IgD-negative memory B cell (primary cell): ENCODE data around the gene COL20A1. TPM values are rescaled to one million over a fixed set of nuclear protein-coding genes. Genes with fewer than 3 reads are reported as not detected.

Experiments
- H3K27ac Mint-ChIP-seq, 3 donors: one replicate each; pipeline ENCODE4 v1.8.0; 2020 to 2022; ENCODE audit warnings: mild to moderate bottlenecking in 3 of 3, mixed read lengths in 3 of 3, moderate library complexity in 1 of 3
- H3K27me3 Mint-ChIP-seq: one replicate; pipeline ENCODE4 v1.8.0; 2021; ENCODE audit warnings: mixed read lengths
- H3K36me3 Mint-ChIP-seq: one replicate; pipeline ENCODE4 v1.8.0; 2020; ENCODE audit warnings: mild to moderate bottlenecking, mixed read lengths
- H3K4me1 Mint-ChIP-seq, 3 donors: one replicate each; pipeline ENCODE4 v1.8.0; 2020 to 2022; ENCODE audit warnings: mixed read lengths in 3 of 3, mild to moderate bottlenecking in 1 of 3
- H3K4me3 Mint-ChIP-seq, 4 donors: one replicate each; pipeline ENCODE4 v1.8.0; 2020 to 2022; ENCODE audit warnings: mild to moderate bottlenecking in 4 of 4, mixed read lengths in 4 of 4, moderate library complexity in 3 of 4
- H3K9me3 Mint-ChIP-seq, 3 donors: one replicate each; pipeline ENCODE4 v1.8.0; 2020 to 2021; ENCODE audit warnings: mixed read lengths in 3 of 3, mild to moderate bottlenecking in 1 of 3
- polyA plus RNA-seq: library from polyadenylated mRNA; unstranded; fragments of 300-500 nt; fragmentation: Illumina TruSeq; gene quantifications from one replicate; pipeline ENCODE4 v1.2.3, GENCODE V29; 2021

Gene COL20A1
- polyA plus RNA-seq, 1 donor from 2014 or later: not detected

DNA sequence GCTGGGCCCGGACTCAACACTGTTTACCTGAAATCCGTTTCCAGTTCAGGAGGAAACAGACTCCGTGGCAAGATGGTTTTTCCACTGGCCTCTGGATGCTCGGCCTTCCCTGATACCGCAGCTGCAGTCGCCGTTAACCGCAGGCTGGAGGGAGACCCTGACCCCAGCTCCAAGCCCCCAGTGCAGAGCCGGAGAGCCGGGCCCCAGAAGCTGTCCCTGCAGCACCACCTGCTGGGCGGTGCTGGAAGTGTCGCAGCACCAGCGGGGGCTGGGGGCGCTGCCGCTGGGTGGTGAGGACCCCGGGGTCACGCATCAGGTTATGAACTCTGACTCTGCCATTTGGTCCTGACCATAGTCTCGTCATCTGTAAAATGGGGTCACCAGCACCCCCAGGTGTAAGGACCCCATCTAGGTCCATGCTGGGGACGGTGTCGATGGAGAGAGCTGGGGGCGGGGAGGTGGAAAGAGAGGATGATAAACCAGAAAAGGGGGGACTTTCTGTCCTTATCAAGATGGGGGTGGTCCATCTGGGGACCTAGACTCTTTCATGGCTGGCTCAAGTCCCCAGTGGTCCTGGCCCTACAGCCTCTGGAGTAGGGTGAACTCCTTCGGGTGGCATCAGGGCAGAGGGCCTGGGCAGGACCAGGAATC, 88.9 kb downstream of the COL20A1 start:
- H3K27me3 Mint-ChIP-seq: peaks cover 7% of the 10 kb centered on the region
- peaks cover 1% of the 10 kb centered on the region for H3K36me3 Mint-ChIP-seq
- H3K4me1 Mint-ChIP-seq: no peaks in the 10 kb centered on the region
- H3K4me3 Mint-ChIP-seq: no peak overlapping the region
- peaks cover 3 to 8% (median 7%) of the 10 kb centered on the region in 3 donors for H3K9me3 Mint-ChIP-seq
- H3K27ac Mint-ChIP-seq: no peak overlapping the region

DNA sequence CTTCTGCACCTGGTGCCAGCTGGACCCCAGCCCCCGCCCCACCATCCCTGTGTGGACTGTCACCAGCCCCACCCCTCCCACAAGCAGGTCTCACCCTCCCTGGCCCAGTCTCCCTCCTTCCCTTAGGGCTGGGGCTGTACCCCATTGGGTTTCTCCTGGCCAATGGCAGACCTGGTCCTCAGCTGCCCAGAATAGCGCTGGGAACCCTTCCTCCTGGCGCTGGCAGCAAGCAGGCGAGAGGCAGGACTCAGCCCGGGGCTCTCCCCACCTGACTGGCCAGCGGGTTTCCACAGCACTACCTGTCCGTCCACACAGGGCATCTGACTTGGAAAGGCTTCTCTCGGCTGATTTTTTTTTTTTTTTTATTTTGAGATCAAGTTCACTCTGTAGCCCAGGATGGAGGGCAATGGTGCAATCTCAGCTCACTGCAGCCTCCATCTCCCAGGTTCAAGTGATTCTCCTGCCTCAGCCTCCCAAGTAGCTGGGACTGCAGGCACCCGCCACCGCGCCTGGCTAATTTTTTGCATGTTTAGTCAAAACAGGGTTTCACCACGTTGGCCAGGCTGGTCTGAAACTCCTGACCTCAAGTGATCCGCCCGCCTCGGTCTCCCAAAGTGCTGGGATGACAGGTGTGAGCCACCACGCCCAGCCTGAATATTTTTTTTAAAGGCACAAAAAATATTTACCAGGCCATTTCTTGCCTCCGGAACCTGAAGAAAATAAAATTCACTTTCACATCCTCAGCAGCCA, 89.7 kb downstream of the COL20A1 start:
- Mint-ChIP-seq H3K36me3 (peaks cover 1% of the 10 kb centered on the region), H3K4me1 (no peaks in the 10 kb centered on the region), H3K9me3 (peaks cover 6 to 8% (median 7%) of the 10 kb centered on the region in 3 donors), H3K4me3 (no peak overlapping the region), H3K27ac (no peak overlapping the region), H3K27me3 (peaks cover 2% of the 10 kb centered on the region)

DNA sequence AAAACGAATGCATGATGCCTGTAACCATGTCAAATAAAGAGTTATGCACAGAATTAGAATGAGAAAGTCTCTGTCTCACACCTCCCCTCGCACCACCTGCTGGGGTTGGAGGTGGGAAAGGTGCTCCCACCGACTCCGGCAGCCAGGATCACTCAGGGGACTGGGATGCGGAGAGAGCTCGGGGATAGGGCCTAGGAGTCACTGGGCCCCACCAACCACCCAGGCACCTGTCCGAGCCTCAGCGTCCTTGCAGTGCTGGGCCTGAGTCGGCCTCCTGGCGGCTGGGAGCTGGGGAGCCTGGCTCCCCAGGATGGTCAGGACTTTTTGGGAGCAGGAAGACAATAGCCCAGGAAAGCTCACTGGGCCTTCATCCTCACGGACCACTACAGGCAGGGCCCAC, 90.6 kb downstream of the COL20A1 start:
- peaks cover 8 to 12% (median 11%) of the 10 kb centered on the region in 3 donors for H3K9me3 Mint-ChIP-seq
- peaks cover 2% of the 10 kb centered on the region for H3K27me3 Mint-ChIP-seq
- H3K4me3 Mint-ChIP-seq: no peak overlapping the region
- no peaks in the 10 kb centered on the region for H3K4me1 Mint-ChIP-seq
- no peak overlapping the region for H3K27ac Mint-ChIP-seq
- peaks cover 1% of the 10 kb centered on the region for H3K36me3 Mint-ChIP-seq

DNA sequence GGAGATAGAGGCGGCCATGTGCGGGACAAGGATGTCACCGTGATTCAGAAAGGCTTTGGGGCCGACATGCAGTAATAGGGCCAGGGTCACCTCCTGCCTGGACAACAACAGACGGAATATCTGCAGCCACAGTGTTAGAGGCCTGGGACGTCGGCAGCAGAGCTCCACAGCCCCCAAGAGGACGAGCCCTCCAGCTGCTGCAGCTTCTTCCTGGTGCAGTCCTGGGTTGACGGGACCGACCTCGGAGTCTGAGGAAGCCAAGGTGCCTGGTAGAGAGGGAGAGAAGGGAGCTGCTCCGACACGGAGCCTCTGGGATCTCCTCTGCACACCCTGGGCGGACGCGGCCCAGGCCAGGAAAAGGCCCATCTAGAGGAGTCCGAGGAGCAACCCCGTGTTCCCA, 91.3 kb downstream of the COL20A1 start:
- Mint-ChIP-seq H3K27ac (no peak overlapping the region), H3K36me3 (peaks cover 1% of the 10 kb centered on the region), H3K4me1 (no peaks in the 10 kb centered on the region), H3K9me3 (peaks cover 8 to 13% (median 11%) of the 10 kb centered on the region in 3 donors), H3K27me3 (peaks cover 2% of the 10 kb centered on the region), H3K4me3 (no peak overlapping the region)

Other genes starting within 250 kb of the COL20A1 start
- 17.4 TPM for gene YTHDF1, start 77.1 kb upstream of the COL20A1 start, polyA plus RNA-seq
- gene BIRC7, start 57.3 kb upstream of the COL20A1 start, polyA plus RNA-seq: not detected
- not detected for gene NKAIN4, start 38.7 kb upstream of the COL20A1 start, polyA plus RNA-seq
- gene ARFGAP1, start 20.4 kb upstream of the COL20A1 start, polyA plus RNA-seq: 12.2 TPM
- not detected for gene CHRNA4, start 68.2 kb downstream of the COL20A1 start, polyA plus RNA-seq
- gene KCNQ2, start 179.5 kb downstream of the COL20A1 start, polyA plus RNA-seq: 0.29 TPM
- gene EEF1A2, start 205.9 kb downstream of the COL20A1 start, polyA plus RNA-seq: not detected
- gene PPDPF, start 227.6 kb downstream of the COL20A1 start, polyA plus RNA-seq: 198 TPM
- 1.3 TPM for gene PTK6, start 244.2 kb downstream of the COL20A1 start, polyA plus RNA-seq